OCI-LY7 (cell line): ENCODE data around the gene OR2A12. TPM values are rescaled to one million over a fixed set of nuclear protein-coding genes. Genes with fewer than 3 reads are reported as not detected.

Source experiments
- BruUV-seq: library from RNA; stranded (reverse); fragments of 400-500 nt; replicated peaks from 2 replicates; lab custom pipeline; 2021; lab: Mats Ljungman, UMichigan
- CTCF ChIA-PET: fragments of 300-600 bp; sonication (Branson Sonifier 250); formaldehyde crosslinking; loops from one replicate; lab custom pipeline; 2022; ENCODE audit warnings: antibody characterized with exemption; ENCODE audit not compliant: unreplicated experiment; lab: Charles Lee
- POLR2A ChIA-PET: fragments of 300-600 bp; sonication (Branson Sonifier 250); formaldehyde crosslinking; loops from one replicate; lab custom pipeline; 2022; ENCODE audit warnings: antibody characterized with exemption; lab: Charles Lee
- DNase-seq: peaks from one replicate; pipeline ENCODE4 v3.0.0-alpha.2; 2015; ENCODE audit warnings: low spot score
- H2AFZ ChIP-seq: fragments of 200-600 bp; sonication (generic), shearing (Covaris generic); 2 replicates; pipeline ENCODE4 v1.6.1; 2014; ENCODE audit warnings: mild to moderate bottlenecking, antibody characterized with exemption, low read length, moderate library complexity
- H3K27ac ChIP-seq: fragments of 200-600 bp; sonication (generic); 2 replicates; pipeline ENCODE4 v1.5.1; 2014; ENCODE audit warnings: mixed run types, low read depth, mild to moderate bottlenecking, moderate library complexity, low read length, inconsistent platforms; ENCODE audit not compliant: poor library complexity, severe bottlenecking
- H3K36me3 ChIP-seq: fragments of 200-600 bp; sonication (generic); 2 replicates; pipeline ENCODE4 v1.6.1; 2014; ENCODE audit warnings: mild to moderate bottlenecking, antibody characterized with exemption, low read length, moderate library complexity, mixed read lengths; ENCODE audit not compliant: insufficient read depth
- H3K4me1 ChIP-seq: fragments of 200-600 bp; sonication (generic); 2 replicates; pipeline ENCODE4 v1.5.1; 2014; ENCODE audit warnings: mild to moderate bottlenecking, low read length; ENCODE audit not compliant: insufficient read depth, poor library complexity, severe bottlenecking
- H3K4me2 ChIP-seq: fragments of 200-600 bp; sonication (generic); 2 replicates; pipeline ENCODE4 v1.6.1; 2014; ENCODE audit warnings: mild to moderate bottlenecking, low read length
- H3K4me3 ChIP-seq: fragments of 200-600 bp; sonication (generic); 2 replicates; pipeline ENCODE4 v1.5.1; 2014; ENCODE audit warnings: mild to moderate bottlenecking, low read depth, low read length; ENCODE audit not compliant: poor library complexity, severe bottlenecking
- H3K79me2 ChIP-seq: fragments of 200-600 bp; sonication (generic); 2 replicates; pipeline ENCODE4 v1.6.1; 2016; ENCODE audit warnings: low read depth, mild to moderate bottlenecking, low read length, moderate library complexity, mixed read lengths; ENCODE audit not compliant: insufficient read depth
- H3K9me2 ChIP-seq: fragments of 200-600 bp; sonication (generic); 2 replicates; pipeline ENCODE4 v1.6.1; 2016; ENCODE audit warnings: mild to moderate bottlenecking, low read length, mixed read lengths; ENCODE audit not compliant: insufficient read depth
- H3K9me3 ChIP-seq: fragments of 200-600 bp; sonication (generic); 2 replicates; pipeline ENCODE4 v1.6.1; 2014; ENCODE audit warnings: mild to moderate bottlenecking, mixed run types, low read length, mixed read lengths
- H4K20me1 ChIP-seq: fragments of 200-600 bp; sonication (generic); 2 replicates; pipeline ENCODE4 v1.6.1; 2014; ENCODE audit warnings: mild to moderate bottlenecking, antibody characterized with exemption, low read length, moderate library complexity, mixed read lengths; ENCODE audit not compliant: insufficient read depth
- EZH2phosphoT487 ChIP-seq: fragments of 200-600 bp; sonication (generic); IDR thresholded peaks from 2 replicates; pipeline ENCODE4 v1.6.1; 2018; ENCODE audit warnings: low read depth, borderline replicate concordance, mild to moderate bottlenecking, mixed run types, antibody characterized with exemption, low read length, moderate library complexity, mixed read lengths
- intact Hi-C: fragments of 100-400 bp; cut with micrococcal nuclease; formaldehyde crosslinking; loops from one replicate; pipeline ENCODE4 v1.10.0; 2022; ENCODE audit not compliant: unreplicated experiment
- total RNA-seq, 2 experiments: library from RNA; depleted of rRNA in 1 of 2; stranded (reverse); fragments of >200 nt in 1 of 2; shearing (Covaris generic) in 1 of 2; gene quantifications; 2 replicates each; pipeline ENCODE4 v1.2.3, GENCODE V29; 2014 to 2022
- TF ChIP-seq, protein P1 (sequence below): fragments of 200-600 bp; sonication (generic); conservative IDR thresholded peaks from 2 replicates; pipeline ENCODE4 v1.5.1; 2014; ENCODE audit warnings: mild to moderate bottlenecking, antibody characterized with exemption, low read length, moderate library complexity, mixed read lengths

Gene OR2A12
- total RNA-seq, 2 experiments from 2014 or later = not detected

GRCh38 chr7:144137501-144137900 lies 51.4 kb downstream of the OR2A12 start:
- no peaks in the 10 kb centered on the region for H4K20me1 ChIP-seq
- BruUV-seq = no TSS peak
- H3K79me2 ChIP-seq = no peaks in the 10 kb centered on the region
- H3K4me2 ChIP-seq = no peak overlapping the region
- ChIA-PET POLR2A (no interaction called here), CTCF (no interaction called here)
- DNase-seq = no peak
- no peaks in the 10 kb centered on the region for H3K9me2 ChIP-seq
- no peak for TF ChIP-seq EZH2phosphoT487
- TF ChIP-seq, protein P1, sequence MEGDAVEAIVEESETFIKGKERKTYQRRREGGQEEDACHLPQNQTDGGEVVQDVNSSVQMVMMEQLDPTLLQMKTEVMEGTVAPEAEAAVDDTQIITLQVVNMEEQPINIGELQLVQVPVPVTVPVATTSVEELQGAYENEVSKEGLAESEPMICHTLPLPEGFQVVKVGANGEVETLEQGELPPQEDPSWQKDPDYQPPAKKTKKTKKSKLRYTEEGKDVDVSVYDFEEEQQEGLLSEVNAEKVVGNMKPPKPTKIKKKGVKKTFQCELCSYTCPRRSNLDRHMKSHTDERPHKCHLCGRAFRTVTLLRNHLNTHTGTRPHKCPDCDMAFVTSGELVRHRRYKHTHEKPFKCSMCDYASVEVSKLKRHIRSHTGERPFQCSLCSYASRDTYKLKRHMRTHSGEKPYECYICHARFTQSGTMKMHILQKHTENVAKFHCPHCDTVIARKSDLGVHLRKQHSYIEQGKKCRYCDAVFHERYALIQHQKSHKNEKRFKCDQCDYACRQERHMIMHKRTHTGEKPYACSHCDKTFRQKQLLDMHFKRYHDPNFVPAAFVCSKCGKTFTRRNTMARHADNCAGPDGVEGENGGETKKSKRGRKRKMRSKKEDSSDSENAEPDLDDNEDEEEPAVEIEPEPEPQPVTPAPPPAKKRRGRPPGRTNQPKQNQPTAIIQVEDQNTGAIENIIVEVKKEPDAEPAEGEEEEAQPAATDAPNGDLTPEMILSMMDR = no peak
- H3K27ac ChIP-seq = no peak overlapping the region
- no peak overlapping the region for H3K4me3 ChIP-seq
- no peak overlapping the region for H2AFZ ChIP-seq
- no peaks in the 10 kb centered on the region for H3K36me3 ChIP-seq
- H3K4me1 ChIP-seq = no peaks in the 10 kb centered on the region
- no peaks in the 10 kb centered on the region for H3K9me3 ChIP-seq
- intact Hi-C loops = no loop called here

DNA sequence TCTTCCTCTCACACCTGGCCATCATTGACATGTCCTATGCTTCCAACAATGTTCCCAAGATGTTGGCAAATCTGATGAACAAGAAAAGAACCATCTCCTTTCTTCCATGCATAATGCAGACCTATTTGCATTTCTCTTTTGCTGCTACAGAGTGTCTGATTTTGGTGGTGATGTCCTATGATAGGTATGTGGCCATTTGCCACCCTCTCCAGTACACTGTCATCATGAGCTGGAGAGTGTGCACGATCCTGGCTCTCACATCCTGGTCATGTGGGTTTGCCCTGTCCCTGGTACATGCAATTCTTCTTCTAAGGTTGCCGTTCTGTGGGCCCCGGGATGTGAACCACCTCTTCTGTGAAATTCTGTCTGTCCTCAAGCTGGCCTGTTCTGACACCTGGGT lies 56.1 kb downstream of the OR2A12 start:
- H3K4me1 ChIP-seq = no peaks in the 10 kb centered on the region
- H4K20me1 ChIP-seq = no peaks in the 10 kb centered on the region
- TF ChIP-seq, protein P1 = no peak
- no peak for TF ChIP-seq EZH2phosphoT487
- no peaks in the 10 kb centered on the region for H3K79me2 ChIP-seq
- H3K36me3 ChIP-seq = no peaks in the 10 kb centered on the region
- DNase-seq = no peak
- POLR2A ChIA-PET = no interaction called here
- no peaks in the 10 kb centered on the region for H3K9me3 ChIP-seq
- H2AFZ ChIP-seq = no peak overlapping the region
- H3K4me3 ChIP-seq = no peak overlapping the region
- no peak overlapping the region for H3K4me2 ChIP-seq
- BruUV-seq = no TSS peak
- H3K9me2 ChIP-seq = no peaks in the 10 kb centered on the region
- intact Hi-C loops = no loop called here
- H3K27ac ChIP-seq = no peak overlapping the region
- CTCF ChIA-PET = no interaction called here

- Histone ChIP-seq H3K9me2 (no peaks in the 10 kb centered on the region), H3K4me3 (no peak overlapping the region), H2AFZ (no peak overlapping the region), H3K4me1 (no peaks in the 10 kb centered on the region), H3K4me2 (no peak overlapping the region), H4K20me1 (no peaks in the 10 kb centered on the region), H3K36me3 (no peaks in the 10 kb centered on the region), H3K9me3 (no peaks in the 10 kb centered on the region), H3K79me2 (no peaks in the 10 kb centered on the region), H3K27ac (no peak overlapping the region)
- CTCF ChIA-PET = no interaction called here
- TF ChIP-seq, protein P1 = no peak
- no peak for TF ChIP-seq EZH2phosphoT487
- no TSS peak for BruUV-seq
- POLR2A ChIA-PET = interaction anchor here (0.8 kb wide), 1 partner anchor 15 kb away, joined by 4 read pairs; no protein-coding TSS in a partner anchor
- intact Hi-C loops = no loop called here
- DNase-seq = no peak
These were observed 58.3 kb downstream of the OR2A12 start for GRCh38 chr7:144144426-144144825.
